HG02870 (cell line): ENCODE data around the gene EVI5L.

Source experiments
- ATAC-seq: cut with Tn5 transposase; IDR thresholded peaks from one replicate; pipeline ENCODE4 v1.9.1; 2021; ENCODE audit warnings: mild to moderate bottlenecking, moderate library complexity; ENCODE audit not compliant: unreplicated experiment

The EVI5L gene

DNA sequence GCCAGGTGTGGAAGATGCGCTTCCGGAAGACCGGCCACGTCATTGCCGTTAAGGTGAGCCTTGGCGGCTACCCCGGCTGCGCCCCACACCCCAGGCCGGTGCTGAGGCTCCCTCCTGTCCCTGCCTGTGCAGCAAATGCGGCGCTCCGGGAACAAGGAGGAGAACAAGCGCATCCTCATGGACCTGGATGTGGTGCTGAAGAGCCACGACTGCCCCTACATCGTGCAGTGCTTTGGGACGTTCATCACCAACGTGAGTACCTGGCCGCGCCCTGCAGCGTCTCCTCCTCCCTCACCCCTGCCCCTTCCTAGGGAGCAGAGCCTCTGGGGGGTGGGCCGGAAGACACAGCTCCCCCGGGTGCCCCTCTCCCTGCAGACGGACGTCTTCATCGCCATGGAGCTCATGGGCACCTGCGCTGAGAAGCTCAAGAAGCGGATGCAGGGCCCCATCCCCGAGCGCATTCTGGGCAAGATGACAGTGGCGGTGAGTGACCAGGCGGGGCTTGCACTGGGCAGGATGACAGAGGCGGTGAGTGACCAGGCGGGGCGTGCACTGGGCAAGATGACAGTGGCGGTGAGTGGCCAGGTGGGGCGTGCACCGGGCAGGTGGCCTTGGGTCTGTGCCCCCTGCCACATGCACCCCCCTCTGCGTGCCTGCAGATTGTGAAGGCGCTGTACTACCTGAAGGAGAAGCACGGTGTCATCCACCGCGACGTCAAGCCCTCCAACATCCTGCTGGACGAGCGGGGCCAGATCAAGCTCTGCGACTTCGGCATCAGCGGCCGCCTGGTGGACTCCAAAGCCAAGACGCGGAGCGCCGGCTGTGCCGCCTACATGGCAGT lies 80.5 kb downstream of the EVI5L start:
- no peak for ATAC-seq

DNA sequence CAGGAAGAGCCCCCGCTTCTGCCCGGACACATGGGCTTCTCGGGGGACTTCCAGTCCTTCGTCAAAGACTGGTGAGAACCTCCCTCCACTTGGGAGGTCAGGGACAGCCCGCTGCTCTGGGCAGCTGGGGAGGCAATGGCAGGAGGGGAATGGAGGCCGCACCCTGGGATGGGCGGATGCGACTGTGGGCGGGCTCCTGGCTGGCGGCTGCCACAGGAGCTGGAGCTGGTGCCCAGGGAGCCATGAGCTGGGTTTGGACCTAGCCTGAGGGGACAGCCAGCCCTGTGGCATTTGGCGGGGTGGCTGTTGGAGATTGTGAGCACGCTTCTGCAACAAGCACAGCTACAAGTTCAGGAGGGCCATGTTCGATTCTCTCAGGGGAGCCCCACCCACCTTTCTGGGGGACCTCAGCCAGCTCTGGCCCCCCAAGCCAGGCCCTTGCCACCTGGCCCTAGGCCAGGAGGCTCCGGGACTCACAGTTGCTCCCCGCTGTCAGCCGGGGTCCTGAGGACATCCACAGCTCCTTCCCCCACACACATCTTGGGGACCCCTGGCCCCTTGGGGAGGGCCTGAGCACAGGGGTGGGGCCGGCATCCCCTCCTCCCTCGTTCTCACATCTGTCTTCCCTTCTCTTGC lies 81.6 kb downstream of the EVI5L start:
- ATAC-seq = no peak

DNA sequence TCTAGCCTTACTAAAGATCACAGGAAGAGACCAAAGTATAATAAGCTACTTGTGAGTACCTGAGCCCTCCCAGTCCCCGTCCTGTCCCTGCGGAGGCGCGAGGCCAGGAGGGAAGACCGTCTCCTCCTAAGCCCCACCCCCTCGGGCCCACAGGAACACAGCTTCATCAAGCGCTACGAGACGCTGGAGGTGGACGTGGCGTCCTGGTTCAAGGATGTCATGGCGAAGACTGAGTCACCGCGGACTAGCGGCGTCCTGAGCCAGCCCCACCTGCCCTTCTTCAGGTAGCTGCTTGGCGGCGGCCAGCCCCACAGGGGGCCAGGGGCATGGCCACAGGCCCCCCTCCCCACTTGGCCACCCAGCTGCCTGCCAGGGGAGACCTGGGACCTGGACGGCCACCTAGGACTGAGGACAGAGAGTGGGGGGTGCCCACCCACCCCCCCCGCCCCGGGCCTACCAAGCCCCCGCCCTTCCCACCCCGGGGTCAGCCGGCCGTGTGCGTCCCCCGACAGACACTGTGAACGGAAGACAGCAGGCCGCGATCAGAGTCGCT lies 82.2 kb downstream of the EVI5L start:
- no peak for ATAC-seq

DNA sequence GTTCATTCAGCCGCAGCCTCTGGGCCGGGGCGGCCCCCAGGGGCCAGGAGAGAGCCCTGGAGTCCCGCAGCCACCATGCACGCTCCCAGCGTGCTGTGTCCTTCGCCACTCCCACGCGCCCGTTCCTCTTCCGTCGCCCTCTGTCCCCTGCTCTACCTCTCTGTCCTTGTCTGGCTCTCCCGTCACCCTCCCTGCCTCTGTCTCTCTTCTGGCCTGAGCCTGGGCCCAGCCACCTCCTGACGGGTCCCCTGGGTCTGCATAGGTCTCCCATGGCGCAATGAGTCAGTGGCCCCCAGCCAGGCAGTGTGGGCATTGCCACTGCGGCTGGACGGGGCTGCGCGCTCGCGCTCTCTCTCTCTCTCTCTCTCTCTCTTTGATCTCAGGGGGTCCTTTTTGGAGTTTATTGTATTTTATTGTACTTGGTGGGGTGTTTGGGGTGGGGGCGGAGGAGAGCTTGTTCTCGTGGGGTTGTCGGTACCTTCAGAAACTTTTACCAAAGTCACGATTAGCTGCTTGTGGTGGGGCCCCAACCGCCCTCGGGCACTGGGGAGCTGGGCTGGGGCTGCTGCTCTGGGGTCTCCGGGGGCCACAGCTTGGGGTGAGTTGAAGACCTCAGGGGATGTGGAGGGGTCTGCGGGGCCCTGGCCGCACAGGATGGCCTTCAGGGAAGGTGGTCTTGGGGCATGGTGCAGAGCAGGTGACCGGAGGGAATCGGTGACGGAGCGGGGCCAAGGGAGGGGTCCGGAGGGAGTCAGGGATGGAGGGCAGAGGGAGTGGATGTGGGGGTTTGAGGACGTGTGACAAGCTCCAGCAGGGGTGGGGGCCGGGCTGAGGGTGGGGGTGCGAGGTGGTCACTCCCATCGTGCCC lies 82.9 kb downstream of the EVI5L start:
- no peak for ATAC-seq

DNA sequence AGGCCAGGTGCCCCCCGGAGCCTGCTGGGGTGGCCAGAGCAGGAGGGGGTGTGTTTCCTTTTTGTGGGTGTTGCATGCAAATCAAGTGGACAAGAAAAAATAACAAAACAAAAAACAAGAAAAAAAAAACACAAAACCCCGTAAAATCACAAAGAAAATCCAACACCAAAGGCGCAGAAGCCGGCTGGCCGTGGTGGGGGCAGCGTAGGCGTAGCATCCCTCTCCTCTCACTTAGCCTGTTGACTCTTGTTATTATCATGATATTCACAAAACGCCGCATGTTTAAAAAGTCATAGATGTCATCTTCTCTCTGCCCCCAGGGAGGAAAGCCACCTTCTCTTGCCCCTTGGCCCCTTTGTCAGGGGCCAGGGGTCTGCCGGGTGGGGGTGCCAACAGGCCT lies 83.6 kb downstream of the EVI5L start:
- ATAC-seq = no peak

DNA sequence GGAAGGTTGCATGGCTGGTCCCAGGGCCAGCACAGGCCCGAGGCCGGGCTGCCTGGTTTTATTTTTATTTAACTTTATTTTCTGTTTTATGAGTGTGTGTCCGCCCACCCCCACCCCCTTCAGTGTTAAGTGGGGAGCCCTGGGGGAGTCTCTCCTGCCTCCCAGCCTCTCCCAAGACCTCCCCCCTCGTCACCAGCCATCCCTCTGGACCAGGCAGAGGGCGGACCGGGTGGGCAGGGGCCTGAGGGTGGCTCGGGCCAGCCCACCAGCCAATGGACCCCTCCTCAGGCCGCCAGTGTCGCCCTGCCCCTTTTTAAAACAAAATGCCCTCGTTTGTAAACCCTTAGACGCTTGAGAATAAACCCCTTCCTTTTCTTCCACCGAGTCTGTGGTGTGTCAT lies 84.1 kb downstream of the EVI5L start:
- ATAC-seq = no peak
